G401.6 (cell line): ENCODE measurements around the gene CAMSAP1.

Experiments used
- FAIRE-seq: peaks from 2 replicates; lab custom pipeline; 2012; peaks lifted over from hg19 to GRCh38; lab: Jason Lieb, UNC

The CAMSAP1 gene

GRCh38 chr9:135937521-135938489, 30.5 kb upstream of the CAMSAP1 start:
- no peak for FAIRE-seq

DNA sequence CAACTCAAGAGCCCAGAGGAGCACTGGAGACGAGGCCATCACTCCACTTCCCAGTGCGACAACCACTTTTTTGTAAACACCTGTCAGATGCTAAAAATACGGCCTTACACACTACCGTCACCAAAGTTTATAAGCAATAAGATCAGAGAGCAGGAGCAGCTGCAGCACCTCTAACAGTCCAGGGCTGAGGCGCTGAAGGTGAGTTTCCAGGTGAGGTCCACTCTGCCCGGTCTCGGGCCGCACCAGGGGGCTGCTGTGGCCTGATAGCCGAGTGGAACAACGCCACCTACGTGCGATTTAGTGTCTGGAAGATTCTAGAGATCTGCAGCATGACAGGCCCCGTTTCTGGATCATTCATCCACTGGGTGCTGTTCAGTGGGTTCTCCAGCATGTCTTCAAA, 25.8 kb upstream of the CAMSAP1 start:
- no peak for FAIRE-seq

- FAIRE-seq, result no peak
Observed at GRCh38 chr9:135932656-135933055, 25.3 kb upstream of the CAMSAP1 start.

GRCh38 chr9:135931349-135931820, 24.0 kb upstream of the CAMSAP1 start:
- FAIRE-seq, result no peak

DNA sequence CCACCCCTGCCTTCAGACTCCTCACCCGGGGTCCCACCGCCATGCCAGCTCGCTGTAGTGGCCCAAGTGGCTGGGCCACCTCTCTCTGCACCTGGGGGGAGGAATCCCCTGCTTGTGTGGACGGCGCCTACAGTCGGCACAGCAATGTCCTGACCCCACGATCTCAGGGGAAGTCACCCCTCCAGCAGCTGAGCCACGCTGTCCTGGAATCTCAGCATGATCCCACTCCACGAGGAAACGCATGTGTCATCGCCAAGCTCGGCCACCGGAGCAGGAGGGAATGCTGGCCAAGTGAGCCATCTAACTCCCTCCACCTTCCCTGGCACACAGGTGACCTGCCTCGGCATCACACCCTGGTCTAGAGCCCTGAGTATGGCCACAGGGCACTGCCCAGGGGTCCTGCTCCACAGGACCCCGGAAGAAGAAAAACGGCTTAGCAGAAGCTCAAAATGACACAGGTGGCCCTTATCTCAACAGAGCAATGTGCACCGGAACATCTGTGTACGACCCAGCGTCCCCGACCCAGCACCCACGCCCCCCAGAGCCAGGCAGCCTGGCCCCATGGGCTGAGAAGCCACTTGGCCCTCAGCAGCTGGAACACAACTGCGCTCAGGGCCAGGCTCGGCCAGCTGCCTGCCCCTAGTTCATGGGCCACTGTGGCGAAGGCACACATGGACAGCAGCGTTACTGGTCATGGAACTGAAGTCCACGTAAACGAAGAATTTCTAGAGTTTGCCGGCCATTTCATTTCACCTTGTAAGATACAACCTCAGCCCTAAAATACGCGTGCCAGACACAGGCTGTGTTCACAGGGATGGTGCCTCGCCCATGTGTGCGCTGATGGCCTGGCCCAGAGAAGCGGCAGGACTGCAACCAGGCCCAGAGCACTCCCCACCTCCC, 23.4 kb upstream of the CAMSAP1 start:
- no peak for FAIRE-seq

DNA sequence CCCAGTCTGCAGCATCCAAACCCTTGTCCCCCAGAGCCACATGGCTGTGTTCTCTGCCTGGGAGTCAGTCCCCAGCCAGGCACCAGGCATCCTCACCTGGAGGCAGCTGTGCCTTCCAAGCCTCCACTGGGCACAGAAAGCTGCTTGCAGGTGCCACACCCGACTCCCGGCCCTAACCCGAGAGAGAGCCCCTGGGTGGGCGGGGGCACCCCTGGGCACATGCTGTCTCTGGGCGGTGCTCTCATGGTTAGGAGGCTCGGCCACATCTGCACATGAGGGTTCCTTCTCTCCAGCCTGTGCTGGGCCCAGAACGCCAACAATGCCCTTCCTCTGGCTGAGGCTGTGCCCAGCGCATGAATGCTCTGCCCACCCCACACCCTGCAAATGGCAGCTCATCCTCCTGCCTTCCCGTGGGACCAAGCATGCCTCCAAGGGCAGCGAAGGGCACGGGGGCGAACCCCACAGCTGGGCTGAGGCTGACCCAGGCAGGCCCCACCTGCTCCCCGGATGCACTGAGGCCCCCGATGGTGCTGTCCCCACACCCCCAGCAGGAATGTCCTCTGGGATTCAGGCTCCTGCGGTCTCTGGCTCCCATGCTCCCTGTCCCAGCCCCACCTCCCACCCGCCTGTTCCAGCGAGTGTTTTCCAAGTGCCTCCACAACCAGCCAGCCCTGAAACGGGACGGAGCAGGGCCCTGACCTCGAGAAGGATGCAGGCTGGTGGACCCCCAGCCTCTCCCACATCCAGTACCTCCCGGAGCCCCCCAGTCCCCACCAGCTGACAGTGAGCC, 22.5 kb upstream of the CAMSAP1 start:
- FAIRE-seq, result no peak

- no peak for FAIRE-seq
Observed at GRCh38 chr9:135928731-135929655, 21.6 kb upstream of the CAMSAP1 start.

GRCh38 chr9:135928074-135928730, 20.9 kb upstream of the CAMSAP1 start:
- no peak for FAIRE-seq

DNA sequence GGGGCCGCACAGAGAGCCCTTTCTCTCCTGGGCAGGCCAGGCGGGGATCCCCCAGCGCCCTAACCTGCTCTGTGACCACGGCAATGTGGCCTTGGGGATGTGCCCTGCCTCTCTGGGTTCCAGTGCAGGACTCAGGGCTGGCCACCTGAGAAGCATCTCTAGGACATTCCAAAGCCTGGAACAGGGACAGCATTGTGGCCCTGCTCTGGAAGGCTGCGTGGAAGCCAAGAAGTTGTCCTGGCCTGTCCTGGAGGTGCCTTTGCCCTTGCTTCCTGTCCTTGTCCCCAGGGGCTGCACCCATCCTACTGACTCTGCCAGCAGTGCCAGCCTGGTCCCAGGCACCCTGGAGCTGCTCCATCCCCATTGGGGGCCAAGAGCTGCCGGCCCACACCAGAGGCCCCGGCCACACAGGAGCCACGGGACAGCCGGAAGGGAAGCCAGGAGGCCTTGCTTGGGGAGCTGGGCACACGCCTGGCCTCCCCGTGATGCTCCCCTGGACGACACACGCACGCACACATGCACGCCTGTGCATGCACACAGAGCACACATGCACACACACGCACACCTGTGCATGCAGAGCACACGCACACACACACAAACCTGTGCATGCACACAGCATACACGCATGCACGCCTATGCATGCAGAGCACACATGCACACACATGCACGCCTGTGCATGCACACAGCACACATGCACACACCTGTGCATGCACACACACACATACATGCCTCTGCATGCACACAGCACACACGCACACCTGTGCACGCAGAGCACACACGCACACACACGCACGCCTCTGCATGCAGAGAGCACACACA, 20.1 kb upstream of the CAMSAP1 start:
- FAIRE-seq, result no peak

- no peak for FAIRE-seq
Observed at GRCh38 chr9:135926402-135927194, 19.3 kb upstream of the CAMSAP1 start.

DNA sequence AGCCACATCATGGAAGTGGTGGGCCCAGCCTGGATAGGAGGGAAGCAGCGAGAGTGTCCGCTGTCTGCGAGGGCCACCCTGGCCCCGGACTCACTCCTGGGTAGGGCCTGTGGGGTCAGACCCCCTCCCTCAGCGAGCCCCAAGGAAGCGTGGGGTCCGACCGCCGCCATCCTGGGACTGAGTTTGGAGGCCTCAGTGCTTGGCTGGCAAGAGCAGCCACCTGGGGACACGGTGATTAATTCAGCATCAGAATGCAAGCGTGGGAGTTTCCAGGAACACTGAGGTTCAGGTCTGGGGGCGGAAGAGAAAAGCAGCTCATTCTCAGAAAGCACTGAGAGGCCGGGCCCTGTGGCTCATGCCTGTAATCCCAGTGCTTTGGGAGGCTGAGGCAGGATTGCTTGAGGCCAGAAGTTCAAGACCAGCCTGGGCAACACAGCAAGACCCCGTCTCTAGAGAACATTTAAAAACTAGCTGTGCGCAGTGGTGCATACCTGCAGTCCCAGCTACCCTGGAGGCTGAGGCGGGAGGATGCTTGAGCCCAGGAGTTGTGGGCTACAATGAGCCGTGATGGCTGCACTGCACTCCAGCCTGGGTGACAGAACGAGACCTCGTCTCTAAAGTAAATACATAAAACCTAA, 18.3 kb upstream of the CAMSAP1 start:
- FAIRE-seq, result no peak

- FAIRE-seq, result no peak
Observed at GRCh38 chr9:135924628-135925338, 17.4 kb upstream of the CAMSAP1 start.

- FAIRE-seq, result no peak
Observed at GRCh38 chr9:135923508-135923907, 16.2 kb upstream of the CAMSAP1 start.

DNA sequence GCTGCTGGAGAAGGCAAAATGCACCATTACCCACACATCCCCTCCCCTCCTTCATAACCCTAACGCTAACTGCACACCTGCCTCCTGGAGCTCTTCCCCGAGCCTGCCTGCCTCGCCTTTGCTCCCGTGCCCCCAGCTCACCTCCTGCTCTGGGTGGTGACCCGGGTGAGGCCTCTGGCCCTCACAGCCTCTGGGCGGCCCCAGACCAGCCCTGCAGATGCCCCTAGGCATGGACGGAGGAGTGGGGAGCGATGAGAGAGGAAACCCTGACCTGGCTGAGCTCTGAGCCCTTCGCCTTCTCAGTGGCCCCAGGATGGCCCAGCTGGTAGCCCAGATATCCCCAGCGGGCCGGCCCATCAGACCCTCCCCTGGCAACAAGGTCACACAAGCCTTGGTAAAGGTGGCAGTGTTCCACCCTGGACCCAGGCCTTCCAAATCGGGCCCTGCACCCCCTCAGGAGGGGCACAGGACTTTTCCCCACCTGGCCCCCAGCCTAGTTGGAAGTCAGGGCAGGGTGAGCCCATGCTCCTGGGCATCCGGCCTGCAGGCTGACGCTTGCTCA, 14.5 kb upstream of the CAMSAP1 start:
- no peak for FAIRE-seq

DNA sequence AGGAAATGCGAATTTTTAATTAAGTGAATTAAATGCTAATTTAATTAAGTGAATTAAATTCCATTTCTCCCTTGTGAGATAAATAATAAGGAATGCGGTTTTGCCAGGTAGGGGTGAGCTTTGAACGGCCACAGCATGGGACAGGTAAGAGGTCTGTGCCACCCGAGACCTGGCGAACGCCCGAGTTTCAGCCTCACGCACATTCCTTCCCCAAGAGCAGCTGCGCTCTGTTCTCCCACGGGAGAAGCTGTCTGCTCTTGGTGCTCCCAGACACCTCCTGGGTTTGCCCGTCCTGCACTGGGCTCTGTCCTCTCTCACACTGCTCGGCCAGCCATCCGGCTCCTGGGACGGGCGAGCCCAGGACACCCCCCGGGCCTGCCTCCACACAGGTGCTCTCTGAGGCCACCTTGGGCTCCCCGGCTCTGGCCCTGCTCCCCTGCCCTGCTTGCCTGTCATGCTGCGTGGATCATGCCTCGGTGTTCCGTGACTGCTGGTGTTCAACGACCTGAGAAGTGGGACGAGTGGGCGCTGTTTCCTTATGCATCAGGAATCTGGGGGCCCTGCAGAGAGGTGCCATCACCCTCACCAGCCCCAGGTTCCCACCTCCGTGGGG, 13.7 kb upstream of the CAMSAP1 start:
- no peak for FAIRE-seq

DNA sequence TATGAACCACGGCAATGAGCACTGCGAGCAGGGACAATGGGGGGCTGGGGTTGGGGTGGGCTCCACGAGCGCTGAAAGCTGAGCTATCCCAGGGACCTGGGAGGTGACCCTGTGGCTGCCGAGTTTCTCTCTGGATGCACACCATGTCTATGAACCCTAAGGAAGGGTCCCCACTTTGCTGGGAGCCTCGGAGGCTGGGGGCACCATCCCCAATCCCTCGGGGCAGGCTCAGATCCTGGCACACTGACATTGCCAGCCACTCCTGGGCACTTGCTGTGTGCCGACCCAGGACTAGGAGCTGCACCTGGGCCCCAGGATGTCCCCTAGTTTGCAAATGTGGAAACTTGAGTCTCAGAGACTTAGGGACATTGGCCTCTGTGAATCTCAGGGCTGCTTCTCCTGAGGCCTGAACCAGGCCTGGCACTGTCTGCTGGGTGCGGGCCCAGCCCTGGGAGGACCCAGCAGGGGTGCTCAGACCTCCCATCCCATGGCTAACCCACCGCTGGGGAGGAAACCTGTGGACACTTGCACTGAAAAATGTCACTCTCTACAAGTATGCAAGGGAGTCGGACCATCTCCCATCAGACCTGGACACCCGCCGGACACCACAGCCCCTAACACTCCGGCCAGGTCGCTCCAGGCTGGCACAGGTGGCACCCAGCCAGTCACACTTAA, 13.0 kb upstream of the CAMSAP1 start:
- FAIRE-seq, result no peak
